GM13977 (cell line): ENCODE measurements around the gene GHRL.
A peak's percentile ranks its signal among the peaks of the same experiment; 100 is the strongest.

ENCODE experiments used
- DNase-seq: peaks from one replicate; pipeline ENCODE4 v3.0.0; 2012; ENCODE audit warnings: low spot score
- CTCF ChIP-seq: IDR thresholded peaks from 2 replicates; pipeline ENCODE4 v1.5.1; 2012; ENCODE audit warnings: mild to moderate bottlenecking, control low read depth; ENCODE audit not compliant: insufficient read depth; ENCODE audit errors: extremely low read depth, missing control alignments
- in situ Hi-C: fragments of 300-500 bp; cut with MboI; formaldehyde crosslinking; loops from one replicate; pipeline ENCODE4 v1.12.0; 2022; ENCODE audit warnings: low sequenced_read_pairs, low pct_unique_long_range_greater_than_20kb, mixed read lengths, inconsistent platforms; ENCODE audit not compliant: unreplicated experiment

The GHRL gene

GRCh38 chr3:10292505-10293419 lies at the start of gene GHRL:
GHRL (minus strand) TSS chr3:10292947; CDS start chr3:10290180, 2,767 bp downstream.
- no peak for TF ChIP-seq CTCF
- peak; percentile 80 for DNase-seq
- in situ Hi-C loops: no loop called here

- DNase-seq: no peak
- no peak for TF ChIP-seq CTCF
- in situ Hi-C loops: loop anchor here (25.0 kb wide), 1 partner anchor 395 kb away; no protein-coding TSS in a partner anchor
Measured at GRCh38 chr3:10341901-10342398, 49.2 kb upstream of the GHRL start.

- TF ChIP-seq CTCF: no peak
- in situ Hi-C loops: loop anchor here (25.0 kb wide), 1 partner anchor 397 kb away; no protein-coding TSS in a partner anchor
- no peak for DNase-seq
Measured at GRCh38 chr3:10340476-10340875, 47.7 kb upstream of the GHRL start.

- TF ChIP-seq CTCF: no peak
- no peak for DNase-seq
- in situ Hi-C loops: loop anchor here (25.0 kb wide), 1 partner anchor 397 kb away; no protein-coding TSS in a partner anchor
Measured at GRCh38 chr3:10340046-10340445, 47.3 kb upstream of the GHRL start.

- in situ Hi-C loops: loop anchor here (25.0 kb wide), 1 partner anchor 398 kb away; no protein-coding TSS in a partner anchor
- DNase-seq: no peak
- no peak for TF ChIP-seq CTCF
Measured at GRCh38 chr3:10339376-10339955, 46.7 kb upstream of the GHRL start.

- no peak for DNase-seq
- TF ChIP-seq CTCF: no peak
- in situ Hi-C loops: loop anchor here (25.0 kb wide), 1 partner anchor 399 kb away; no protein-coding TSS in a partner anchor
Measured at GRCh38 chr3:10338591-10339353, 46.0 kb upstream of the GHRL start.
